HCT116 (cell line): Measurements from ENCODE around the gene REXO5. TPM values are rescaled to one million over a fixed set of nuclear protein-coding genes. Genes with fewer than 3 reads are reported as not detected.

ENCODE experiments used
- ATAC-seq: fragments of 200-7000 bp; cut with Tn5 transposase; 2 replicates; pipeline ENCODE4 v1.9.1; 2020; ENCODE audit warnings: mild to moderate bottlenecking, moderate library complexity
- BruUV-seq: library from RNA; stranded (reverse); fragments of 400-500 nt; replicated peaks from 2 replicates; lab custom pipeline; 2021; lab: Mats Ljungman, UMichigan
- CTCF ChIA-PET: fragments of 300-600 bp; sonication (Branson Sonifier 250); formaldehyde crosslinking; loops from one replicate; lab custom pipeline; 2021; ENCODE audit warnings: antibody characterized with exemption; lab: Charles Lee
- POLR2A ChIA-PET: fragments of 300-600, 350-600 bp; sonication (Branson Sonifier 250); formaldehyde crosslinking; loops from one replicate; lab custom pipeline; 2021; ENCODE audit warnings: antibody characterized with exemption; lab: Charles Lee
- RAD21 ChIA-PET, 2 experiments: fragments of 300-600 bp; sonication (Branson Sonifier 250); formaldehyde crosslinking; loops; one replicate each; lab custom pipeline; 2023; ENCODE audit warnings: low total read pairs in 2 of 2; ENCODE audit not compliant: uncharacterized antibody in 2 of 2, unreplicated experiment in 2 of 2, low non-redundant PET in 1 of 2; lab: Charles Lee
- DNase-seq: peaks from one replicate; pipeline ENCODE4 v3.0.0-alpha.2; 2010; ENCODE audit warnings: low read depth, low spot score
- H2AFZ ChIP-seq: fragments of 200-600 bp; shearing (Covaris generic), sonication (generic); 2 replicates; pipeline ENCODE4 v1.6.1; 2017; ENCODE audit warnings: low read depth, mixed run types, mixed read lengths, antibody characterized with exemption, low read length; ENCODE audit not compliant: poor library complexity, severe bottlenecking
- H3K27ac ChIP-seq: 2 replicates; pipeline ENCODE4 v1.5.1; 2012; ENCODE audit warnings: low read depth, low read length
- H3K27me3 ChIP-seq: fragments of 200-600 bp; sonication (generic); 2 replicates; pipeline ENCODE4 v1.6.1; 2016; ENCODE audit warnings: mixed run types, low read length, mixed read lengths; ENCODE audit not compliant: insufficient read depth
- H3K36me3 ChIP-seq, 2 experiments: fragments of 200-500 bp in 1 of 2; fragments of 200-600 bp in 1 of 2; sonication (Bioruptor generic) in 1 of 2; sonication (generic) in 1 of 2; 2 replicates each; pipeline versions ENCODE4 v1.5.1 to v1.6.1; 2014 to 2016; ENCODE audit warnings: low read length in 2 of 2, inconsistent platforms in 1 of 2, mixed read lengths in 1 of 2, mixed run types in 1 of 2; ENCODE audit not compliant: insufficient read depth in 2 of 2, control insufficient read depth in 1 of 2
- H3K4me1 ChIP-seq, 2 experiments: fragments of 200-600 bp in 1 of 2; sonication (generic) in 1 of 2; 2 replicates each; pipeline versions ENCODE4 v1.5.1 to v1.6.1; 2012 to 2017; ENCODE audit warnings: low read length in 2 of 2, inconsistent platforms in 1 of 2, mild to moderate bottlenecking in 1 of 2, mixed read lengths in 1 of 2, mixed run types in 1 of 2, moderate library complexity in 1 of 2; ENCODE audit not compliant: insufficient read depth in 2 of 2, control insufficient read depth in 1 of 2
- H3K4me2 ChIP-seq: fragments of 200-600 bp; sonication (generic); 2 replicates; pipeline ENCODE4 v1.6.1; 2017; ENCODE audit warnings: mixed run types, low read length, mixed read lengths
- H3K4me3 ChIP-seq, 2 experiments: fragments of 200-600 bp in 1 of 2; sonication (generic) in 1 of 2; replicated peaks in 1 of 2; 2 replicates each; pipeline ENCODE4 v1.5.1; 2011 to 2016; ENCODE audit warnings: low read length in 2 of 2, control low read depth in 1 of 2, low read depth in 1 of 2, mild to moderate bottlenecking in 1 of 2, mixed read lengths in 1 of 2, mixed run types in 1 of 2
- H3K79me2 ChIP-seq: fragments of 200-600 bp; sonication (generic); 2 replicates; pipeline ENCODE4 v1.6.1; 2017; ENCODE audit warnings: mild to moderate bottlenecking, mixed run types, low read length, moderate library complexity, mixed read lengths; ENCODE audit not compliant: insufficient read depth
- H3K9ac ChIP-seq: fragments of 200-600 bp; sonication (generic); 2 replicates; pipeline ENCODE4 v1.6.1; 2016; ENCODE audit warnings: low read length, mixed read lengths
- H3K9me2 ChIP-seq: fragments of 200-600 bp; sonication (generic), shearing (Covaris generic); 2 replicates; pipeline ENCODE4 v1.6.1; 2017; ENCODE audit warnings: mixed run types, mild to moderate bottlenecking, moderate library complexity; ENCODE audit not compliant: insufficient read depth
- H3K9me3 ChIP-seq, 2 experiments: fragments of 200-500 bp in 1 of 2; fragments of 200-600 bp in 1 of 2; sonication (Bioruptor generic) in 1 of 2; sonication (generic) in 1 of 2; 2 replicates each; pipeline ENCODE4 v1.6.1; 2014 to 2017; ENCODE audit warnings: low read length in 2 of 2, mixed read lengths in 2 of 2, inconsistent platforms in 1 of 2, low read depth in 1 of 2, mild to moderate bottlenecking in 1 of 2, mixed run types in 1 of 2, moderate library complexity in 1 of 2; ENCODE audit not compliant: control insufficient read depth in 1 of 2, insufficient read depth in 1 of 2
- H4K20me1 ChIP-seq: fragments of 200-600 bp; sonication (generic), shearing (Covaris generic); 2 replicates; pipeline ENCODE4 v1.6.1; 2017; ENCODE audit warnings: mixed run types, mild to moderate bottlenecking, moderate library complexity; ENCODE audit not compliant: insufficient read depth
- ATF3 ChIP-seq: IDR thresholded peaks from 2 replicates; pipeline ENCODE4 v1.6.1; 2012
- CBX3 ChIP-seq: IDR thresholded peaks from 2 replicates; pipeline ENCODE4 v1.6.1; 2012; ENCODE audit warnings: low read depth
- ELF1 ChIP-seq: IDR thresholded peaks from 2 replicates; pipeline ENCODE4 v1.6.1; 2012; ENCODE audit warnings: low read depth, borderline replicate concordance
- EZH2 ChIP-seq: fragments of 200-600 bp; sonication (generic); IDR thresholded peaks from 2 replicates; pipeline ENCODE4 v1.6.1; 2017; ENCODE audit warnings: antibody characterized with exemption, mixed run types
- MAX ChIP-seq: IDR thresholded peaks from 2 replicates; pipeline ENCODE4 v1.6.1; 2012
- POLR2AphosphoS5 ChIP-seq: IDR thresholded peaks from 2 replicates; pipeline ENCODE4 v1.6.1; 2011; ENCODE audit warnings: mild to moderate bottlenecking, low read depth, low read length, moderate library complexity
- REST ChIP-seq: IDR thresholded peaks from 2 replicates; pipeline ENCODE4 v1.6.1; 2012; ENCODE audit warnings: low read depth
- SP1 ChIP-seq: IDR thresholded peaks from 2 replicates; pipeline ENCODE4 v1.6.1; 2012; ENCODE audit warnings: low read depth
- SRF ChIP-seq: IDR thresholded peaks from 2 replicates; pipeline ENCODE4 v1.6.1; 2012; ENCODE audit warnings: low read depth
- YY1 ChIP-seq: IDR thresholded peaks from 2 replicates; pipeline ENCODE4 v1.6.1; 2011; ENCODE audit warnings: low read length, low read depth, moderate library complexity, mild to moderate bottlenecking; ENCODE audit not compliant: insufficient replicate concordance; ENCODE audit errors: extremely low read depth
- ZBTB33 ChIP-seq: IDR thresholded peaks from 2 replicates; pipeline ENCODE4 v1.6.1; 2011; ENCODE audit warnings: mild to moderate bottlenecking, low read length, moderate library complexity; ENCODE audit not compliant: insufficient replicate concordance; ENCODE audit errors: extremely low read depth
- intact Hi-C: fragments of 100-400 bp; cut with micrococcal nuclease; formaldehyde crosslinking; loops from 2 replicates; pipeline ENCODE4 v1.10.0; 2022
- total RNA-seq: library from RNA; stranded (reverse); gene quantifications from one replicate; pipeline ENCODE4 v1.2.1, GENCODE V29; 2021; ENCODE audit not compliant: unreplicated experiment

The REXO5 gene
- total RNA-seq, 1 experiment from 2014 or later = 10.5 TPM

- RAD21 ChIA-PET = no interaction called here
- Histone ChIP-seq H3K9me2 (no peaks in the 10 kb centered on the region), H2AFZ (no peak overlapping the region), H3K79me2 (peaks cover 92% of the 10 kb centered on the region), H3K9me3 (no peaks in the 10 kb centered on the region), H3K36me3 (no peaks in the 10 kb centered on the region), H3K9ac (0 out of 2 replicates have a peak overlapping the region, but pooled peaks have one; percentile 66), H3K27ac (peak overlapping the region; percentile 96), H3K4me3 (no peak overlapping the region), H3K4me2 (peak overlapping the region; percentile 72), H3K27me3 (no peaks in the 10 kb centered on the region), H3K4me1 (peaks cover 57 to 61% of the 10 kb centered on the region in 2 experiments), H4K20me1 (no peaks in the 10 kb centered on the region)
- POLR2A ChIA-PET = interaction anchor here (1.3 to 1.7 kb wide), 2 partner anchors 17 to 33 kb away, joined by 3 to 4 read pairs; partner anchors contain the start of genes DCUN1D3 and LYRM1
- no TSS peak for BruUV-seq
- CTCF ChIA-PET = no interaction called here
- DNase-seq (no peak), ATAC-seq (no peak)
- no peak for TF ChIP-seq MAX
- peak; percentile 29; the same call in 1 of the 2 replicates for TF ChIP-seq CBX3
- intact Hi-C loops = loop anchor here (5.0 kb wide), 1 partner anchor 35 kb away; the partner anchor contains the start of genes DCUN1D3 and LYRM1
These were observed 61.3 kb downstream of the REXO5 start for GRCh38 chr16:20867585-20867984.

GRCh38 chr16:20868890-20869289 is 62.6 kb downstream of the REXO5 start:
- Histone ChIP-seq H4K20me1 (no peaks in the 10 kb centered on the region), H2AFZ (no peak overlapping the region), H3K9me2 (no peaks in the 10 kb centered on the region), H3K27ac (peak overlapping the region; percentile 54), H3K79me2 (peaks cover 91% of the 10 kb centered on the region), H3K27me3 (no peaks in the 10 kb centered on the region), H3K36me3 (no peaks in the 10 kb centered on the region), H3K4me3 (no peak overlapping the region), H3K9ac (peak overlapping the region; percentile 42; the same call in 1 of the 2 replicates), H3K4me2 (peak overlapping the region; percentile 63), H3K4me1 (peaks cover 57 to 61% of the 10 kb centered on the region in 2 experiments), H3K9me3 (no peaks in the 10 kb centered on the region)
- DNase-seq (no peak), ATAC-seq (peak; percentile 56)
- intact Hi-C loops = loop anchor here (5.0 kb wide), 1 partner anchor 33 kb away; the partner anchor contains the start of genes DCUN1D3 and LYRM1
- CTCF ChIA-PET = interaction anchor here (1.7 kb wide), 1 partner anchor 10 kb away, joined by 5 read pairs; no protein-coding TSS in a partner anchor
- TF ChIP-seq CBX3 (peak; percentile 56), MAX (no peak), SP1 (no peak), ZBTB33 (no peak), SRF (no peak), REST (no peak), ELF1 (no peak), POLR2AphosphoS5 (no peak; the same call in 1 of the 2 replicates), EZH2 (no peak), ATF3 (no peak), YY1 (peak; percentile 13)
- RAD21 ChIA-PET = no interaction called here
- POLR2A ChIA-PET = interaction anchor here (1.7 kb wide), 1 partner anchor 31 kb away, joined by 4 read pairs; the partner anchor contains the start of genes DCUN1D3 and LYRM1
- no TSS peak for BruUV-seq
